Esophagus (tissue), 2 donors: ENCODE measurements around the gene CXXC1. TPM values are rescaled to one million over a fixed set of nuclear protein-coding genes. Genes with fewer than 3 reads are reported as not detected.
A peak's percentile ranks its signal among the peaks of the same experiment; 100 is the strongest.
"Not testable (repeated sequence)": the region's sequence is repeated elsewhere in the genome, so short reads cannot be mapped to it uniquely, and the experiment has no call there.

Experiments used
- H3K27ac ChIP-seq, 2 donors: one replicate each; pipeline ENCODE4 v1.5.1; 2013; ENCODE audit warnings: low read depth in 2 of 2, mild to moderate bottlenecking in 2 of 2, inconsistent platforms in 1 of 2, low read length in 1 of 2, moderate library complexity in 1 of 2
- H3K27me3 ChIP-seq, 2 donors: one replicate each; pipeline ENCODE4 v1.6.1; 2013; ENCODE audit warnings: low read length in 2 of 2, control low read depth in 1 of 2, mild to moderate bottlenecking in 1 of 2; ENCODE audit not compliant: insufficient read depth in 2 of 2, control insufficient read depth in 1 of 2
- H3K36me3 ChIP-seq, 2 donors: one replicate each; pipeline ENCODE4 v1.6.1; 2013; ENCODE audit warnings: low read length in 1 of 2; ENCODE audit not compliant: control insufficient read depth in 2 of 2, insufficient read depth in 2 of 2
- H3K4me1 ChIP-seq, 2 donors: one replicate each; pipeline ENCODE4 v1.6.1; 2013; ENCODE audit warnings: low read length in 1 of 2; ENCODE audit not compliant: control insufficient read depth in 2 of 2, insufficient read depth in 2 of 2
- H3K4me3 ChIP-seq, 2 donors: one replicate each; pipeline ENCODE4 v1.5.1; 2013; ENCODE audit warnings: low read length in 2 of 2, mild to moderate bottlenecking in 2 of 2, low read depth in 1 of 2, moderate library complexity in 1 of 2
- H3K9me3 ChIP-seq, 2 donors: one replicate each; pipeline ENCODE4 v1.6.1; 2013; ENCODE audit warnings: mild to moderate bottlenecking in 2 of 2, low read depth in 1 of 2, low read length in 1 of 2, moderate library complexity in 1 of 2; ENCODE audit not compliant: control insufficient read depth in 2 of 2, insufficient read depth in 1 of 2
- WGBS, 2 donors: extraction: QIAGEN DNeasy Blood & Tissue Kit; methylation state at CpG; one replicate each; pipeline ENCODE4 v1.1.7; 2013; 5-methylcytosine and 5-hydroxymethylcytosine counted together
- polyA plus RNA-seq, 2 donors: library from polyadenylated mRNA; stranded (reverse); fragments of 200-250 nt; gene quantifications; one replicate each; pipeline ENCODE4 v1.2.3, GENCODE V29; 2013
- donor health status: healthy with polysubstance abuse.
- donor health status: Bipolar disorder and iron deficiency.

CXXC1 gene
- polyA plus RNA-seq, 2 donors, result 51.1 to 81.5 TPM

- peaks cover 3 to 4% of the 10 kb centered on the region in 2 donors for H3K4me1 ChIP-seq
- H3K27me3 ChIP-seq, result no peaks in the 10 kb centered on the region
- H3K4me3 ChIP-seq, result peak overlapping the region in 1 of 2 donors; percentile 37
- WGBS, 2 donors, result 29 to 33% methylated on average over 38 to 49 of the region's 49 CpGs
- no peaks in the 10 kb centered on the region for H3K36me3 ChIP-seq
- no peak overlapping the region for H3K27ac ChIP-seq
- peaks cover 0 to 2% of the 10 kb centered on the region in 2 donors for H3K9me3 ChIP-seq
Observed at GRCh38 chr18:50298443-50299284, 11.2 kb upstream of the CXXC1 start.

DNA sequence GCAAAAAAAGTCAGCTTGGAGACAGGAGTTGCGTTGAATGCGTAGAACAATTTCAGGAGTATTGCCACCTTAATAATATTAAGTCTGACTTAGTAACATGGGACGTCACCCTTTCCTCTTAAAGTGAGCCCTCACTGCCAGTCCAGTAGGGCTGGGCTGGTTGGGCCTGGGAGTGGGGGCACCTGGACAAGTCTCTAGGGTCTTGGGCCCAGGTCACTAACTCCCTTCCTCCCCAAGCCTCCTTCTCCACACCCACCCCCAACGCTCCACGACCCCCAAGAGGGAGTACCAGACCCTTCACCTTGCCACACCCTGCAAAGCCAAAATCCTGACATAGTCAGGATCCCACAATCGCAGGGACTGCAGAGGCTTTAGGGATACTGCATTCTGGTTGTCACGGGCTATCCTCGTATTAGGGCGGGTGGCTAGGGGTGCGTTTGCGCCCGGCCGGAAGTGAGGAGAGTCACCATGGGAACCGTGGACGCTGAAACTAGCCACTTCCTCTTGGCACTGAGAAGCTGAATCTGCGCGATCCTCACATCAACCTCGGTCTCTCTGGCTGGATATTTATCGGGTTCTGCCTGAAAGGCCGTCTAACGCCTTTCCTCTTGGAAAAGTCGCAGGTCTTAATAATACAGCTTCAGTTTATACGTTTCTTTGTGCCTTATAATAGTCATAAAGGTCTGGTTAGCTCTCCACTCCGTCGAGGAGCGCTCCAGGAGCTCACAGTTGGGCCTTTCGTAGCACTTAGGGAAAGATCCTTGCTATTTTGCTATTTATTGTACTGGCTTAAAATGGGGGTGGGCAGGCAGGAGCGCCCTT, 10.3 kb upstream of the CXXC1 start:
- 10 to 12% methylated on average over 27 to 28 of the region's 28 CpGs for WGBS, 2 donors
- Histone ChIP-seq H3K9me3 (peaks cover 0 to 2% of the 10 kb centered on the region in 2 donors), H3K4me1 (peaks cover 3 to 4% of the 10 kb centered on the region in 2 donors), H3K27me3 (no peaks in the 10 kb centered on the region), H3K27ac (peak overlapping the region in 1 of 2 donors; percentile 25), H3K36me3 (no peaks in the 10 kb centered on the region), H3K4me3 (peak overlapping the region; percentile 37 to 43)

GRCh38 chr18:50293039-50293438, 5.5 kb upstream of the CXXC1 start:
- Histone ChIP-seq H3K9me3 (no peaks in the 10 kb centered on the region), H3K4me1 (peaks cover 0 to 4% of the 10 kb centered on the region in 2 donors), H3K36me3 (no peaks in the 10 kb centered on the region), H3K27me3 (no peaks in the 10 kb centered on the region), H3K27ac (no peak overlapping the region), H3K4me3 (no peak overlapping the region)
- 76 to 100% methylated on average over 1 of the region's 1 CpG for WGBS, 2 donors

DNA sequence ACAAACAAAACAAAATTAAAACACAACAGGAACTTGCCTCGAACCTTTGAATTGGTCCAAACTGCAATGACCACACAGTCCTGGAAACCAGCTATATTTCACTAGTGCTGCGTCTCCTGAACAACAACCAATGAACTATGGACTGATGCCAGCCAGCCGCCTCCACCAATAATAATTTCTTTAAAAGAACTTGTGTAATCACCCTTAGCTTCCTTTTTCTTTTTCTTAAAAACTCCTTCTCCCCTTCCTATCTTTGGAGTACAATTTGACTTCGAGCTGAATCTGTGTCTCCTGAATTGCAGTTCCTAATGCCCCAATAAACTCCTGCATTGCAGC, 1.6 kb upstream of the CXXC1 start:
- Histone ChIP-seq H3K27me3 (no peaks in the 10 kb centered on the region), H3K27ac (no peak overlapping the region), H3K4me1 (peaks cover 0 to 14% of the 10 kb centered on the region in 2 donors), H3K9me3 (no peaks in the 10 kb centered on the region), H3K4me3 (no peak overlapping the region), H3K36me3 (peaks cover 4 to 16% of the 10 kb centered on the region in 2 donors)
- 89 to 90% methylated on average over 4 of the region's 4 CpGs for WGBS, 2 donors

DNA sequence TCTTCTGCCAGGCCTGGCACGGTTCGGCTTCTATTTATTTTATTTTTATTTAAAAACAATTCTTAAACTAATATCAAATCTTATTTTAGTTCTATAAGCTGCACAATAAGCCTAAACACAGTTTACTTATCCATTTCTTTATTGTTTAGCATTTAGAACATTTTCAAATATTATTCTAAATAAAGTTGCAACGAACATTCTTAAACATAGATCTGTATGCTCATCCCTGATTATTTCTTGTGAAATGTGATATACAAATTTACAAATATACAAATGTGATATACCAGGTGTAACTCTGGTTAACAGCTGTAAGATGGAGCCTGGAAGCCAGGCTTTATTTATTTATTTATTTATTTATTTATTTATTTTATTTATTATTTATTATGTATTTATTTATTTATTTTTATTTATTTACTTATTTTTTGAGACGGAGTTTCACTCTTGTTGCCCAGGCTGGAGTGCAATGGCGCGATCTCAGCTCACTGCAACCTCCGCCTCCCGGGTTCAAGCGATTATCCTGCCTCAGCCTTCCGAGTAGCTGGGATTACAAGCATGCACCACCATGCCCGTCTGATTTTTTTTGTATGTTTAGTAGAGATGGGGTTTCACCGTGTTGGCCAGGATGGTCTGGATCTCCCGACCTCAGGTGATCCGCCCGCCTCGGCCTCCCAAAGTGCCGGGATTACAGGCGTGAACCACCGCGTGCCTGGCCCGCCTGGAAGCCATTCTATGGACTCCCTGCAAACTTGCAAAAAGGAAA, 1.0 kb upstream of the CXXC1 start:
- H3K9me3 ChIP-seq, H3K27me3 ChIP-seq: not testable (repeated sequence)
- Histone ChIP-seq H3K36me3 (peaks cover 9 to 21% of the 10 kb centered on the region in 2 donors), H3K27ac (peak overlapping the region; percentile 95 to 98), H3K4me3 (peak overlapping the region; percentile 89 to 97), H3K4me1 (peaks cover 0 to 14% of the 10 kb centered on the region in 2 donors)
- 77 to 78% methylated on average over 21 of the region's 21 CpGs for whole genome bisulfite sequencing, 2 donors

DNA sequence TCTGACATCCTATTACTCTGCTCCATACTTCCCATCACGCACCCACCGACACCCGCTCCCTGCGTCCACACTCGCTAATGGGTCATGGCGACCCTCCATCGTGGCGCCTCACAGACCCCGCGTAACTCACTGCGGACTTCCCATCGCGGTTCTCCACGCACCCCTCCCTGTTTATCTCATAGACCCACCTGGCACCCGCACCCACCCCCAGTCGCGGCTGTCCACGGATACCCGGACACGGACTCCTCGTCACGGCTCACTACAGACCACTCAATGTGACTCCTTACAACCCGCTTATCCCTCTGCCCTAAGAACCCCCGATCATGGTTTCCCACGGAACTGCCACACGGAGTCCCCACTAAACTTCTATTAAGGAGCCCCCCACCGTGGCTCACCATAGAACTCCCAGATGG, 458 bp downstream of the CXXC1 start:
- 0 to 1% methylated on average over 27 of the region's 27 CpGs for WGBS, 2 donors
- no peaks in the 10 kb centered on the region for H3K27me3 ChIP-seq
- peaks cover 11 to 34% of the 10 kb centered on the region in 2 donors for H3K36me3 ChIP-seq
- H3K27ac ChIP-seq, result peak overlapping the region; percentile 95 to 98
- H3K4me1 ChIP-seq, result peaks cover 0 to 18% of the 10 kb centered on the region in 2 donors
- peak overlapping the region; percentile 89 to 97 for H3K4me3 ChIP-seq
- no peaks in the 10 kb centered on the region for H3K9me3 ChIP-seq

DNA sequence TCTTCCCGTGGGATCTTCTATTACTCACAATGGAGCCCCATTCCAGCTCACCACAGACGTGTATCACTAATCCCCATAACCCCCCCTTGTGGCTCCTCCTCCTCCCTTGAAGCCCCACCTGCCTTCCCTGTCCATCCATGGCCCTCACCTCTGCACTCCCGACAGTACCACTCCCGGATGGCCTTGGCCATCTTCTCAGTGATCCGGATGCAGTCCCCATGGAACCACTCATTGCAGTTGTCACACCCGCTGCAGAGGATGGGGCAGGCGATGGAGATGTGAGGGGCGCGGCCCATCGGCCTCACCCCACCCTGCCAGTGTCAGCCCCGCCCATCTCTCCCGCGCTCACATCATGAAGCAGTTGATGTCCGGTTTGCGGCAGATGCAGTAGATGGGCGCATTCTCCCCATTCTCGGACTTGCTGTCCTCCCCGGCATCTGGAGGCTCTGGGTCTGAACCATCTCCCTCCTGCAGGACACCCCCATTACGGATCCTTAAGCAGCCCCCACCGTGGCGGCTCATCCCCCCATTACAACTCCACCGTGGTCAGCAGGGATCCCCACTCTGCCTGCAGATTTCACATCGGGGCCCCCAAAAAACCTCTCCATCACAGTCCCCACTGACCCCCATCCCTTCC, 983 bp downstream of the CXXC1 start:
- Histone ChIP-seq H3K27ac (peak overlapping the region; percentile 95 to 98), H3K4me1 (peaks cover 0 to 20% of the 10 kb centered on the region in 2 donors), H3K27me3 (no peaks in the 10 kb centered on the region), H3K36me3 (peaks cover 11 to 34% of the 10 kb centered on the region in 2 donors), H3K9me3 (no peaks in the 10 kb centered on the region), H3K4me3 (peak overlapping the region; percentile 89 to 97)
- 13 to 21% methylated on average over 23 of the region's 23 CpGs for WGBS, 2 donors

DNA sequence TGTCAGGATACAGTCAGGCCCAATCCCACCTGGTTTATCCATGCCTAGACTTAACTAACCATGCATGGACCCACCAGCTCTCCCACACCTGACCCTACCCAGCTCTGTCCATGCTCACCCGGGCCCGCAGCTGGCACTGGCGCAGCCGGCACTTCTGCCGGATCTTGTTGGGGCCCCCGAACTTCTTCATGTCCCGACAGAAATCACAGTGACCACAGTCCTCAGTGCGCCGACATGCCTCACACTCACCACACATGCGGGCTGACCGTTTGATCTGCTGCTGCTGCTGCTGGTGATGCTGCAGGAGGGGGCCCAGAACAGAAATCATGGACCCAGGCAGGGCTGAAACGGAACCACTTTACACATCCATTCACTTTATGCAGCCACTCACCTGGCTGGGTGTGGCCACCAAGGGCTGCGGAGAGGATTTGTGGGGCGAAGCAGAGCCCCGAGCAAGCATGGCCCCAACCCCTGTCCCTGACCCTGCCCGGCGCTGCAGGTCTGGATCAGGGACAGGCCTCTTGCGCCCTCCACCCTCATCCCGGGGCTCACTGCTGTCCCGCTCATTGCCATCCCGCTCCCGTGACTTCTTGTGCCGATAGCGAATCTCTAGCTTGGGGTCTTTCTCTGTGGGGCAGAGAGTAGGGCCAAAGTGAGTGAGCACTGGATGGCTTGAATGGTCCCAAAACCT, 1.7 kb downstream of the CXXC1 start:
- Histone ChIP-seq H3K27me3 (no peaks in the 10 kb centered on the region), H3K4me3 (no peak overlapping the region), H3K4me1 (peaks cover 0 to 20% of the 10 kb centered on the region in 2 donors), H3K36me3 (peaks cover 11 to 34% of the 10 kb centered on the region in 2 donors), H3K27ac (peak overlapping the region in 1 of 2 donors; percentile 17), H3K9me3 (no peaks in the 10 kb centered on the region)
- WGBS, 2 donors, result 92 to 96% methylated on average over 24 of the region's 24 CpGs
